ENCODE measurements around the gene EPS15.

- TF ChIP-seq CTCF (IDR thresholded peaks at IDR 0.05 in 8 of 11, conservative IDR thresholded peaks at IDR 0.05 in 3 of 11), result no peak
- no peak for TF ChIP-seq POLR2A (IDR thresholded peaks at IDR 0.05)
Observed at GRCh38 chr1:51518586-51519047, 449 bp downstream of the EPS15 start.

Data from spleen (tissue), 7 donors.